A673 (cell line): ENCODE results near the gene NCKAP1. TPM values are rescaled to one million over a fixed set of nuclear protein-coding genes. Genes with fewer than 3 reads are reported as not detected.

ENCODE experiments used
- BruUV-seq: library from RNA; stranded (reverse); fragments of 400-500 nt; replicated peaks from 2 replicates; lab custom pipeline; 2021; lab: Mats Ljungman, UMichigan
- CTCF ChIA-PET: fragments of 300-600 bp; sonication (Branson Sonifier 250); formaldehyde crosslinking; loops from one replicate; lab custom pipeline; 2022; ENCODE audit warnings: antibody characterized with exemption; lab: Charles Lee
- POLR2A ChIA-PET: fragments of 300-600 bp; sonication (Branson Sonifier 250); formaldehyde crosslinking; loops from one replicate; lab custom pipeline; 2022; ENCODE audit warnings: antibody characterized with exemption; ENCODE audit not compliant: low non-redundant PET; lab: Charles Lee
- DNase-seq: peaks from one replicate; pipeline ENCODE4 v3.0.0-alpha.2; 2015; ENCODE audit warnings: low spot score
- H3K27ac ChIP-seq: fragments of 200-600 bp; sonication (generic); 2 replicates; pipeline ENCODE4 v1.5.1; 2016; ENCODE audit warnings: mixed run types, low read depth, mild to moderate bottlenecking, mixed read lengths, antibody characterized with exemption, low read length; ENCODE audit not compliant: poor library complexity, severe bottlenecking
- H3K27me3 ChIP-seq: fragments of 200-600 bp; sonication (generic); replicated peaks from 2 replicates; pipeline ENCODE4 v1.6.1; 2017; ENCODE audit warnings: mixed run types, low read depth, mild to moderate bottlenecking, mixed read lengths, antibody characterized with exemption, low read length; ENCODE audit not compliant: insufficient read depth, poor library complexity
- H3K36me3 ChIP-seq: fragments of 200-600 bp; sonication (generic); 2 replicates; pipeline ENCODE4 v1.6.1; 2016; ENCODE audit warnings: mixed run types, mild to moderate bottlenecking, mixed read lengths, antibody characterized with exemption, low read length; ENCODE audit not compliant: insufficient read depth, poor library complexity, severe bottlenecking
- H3K4me1 ChIP-seq: fragments of 200-600 bp; sonication (generic); 2 replicates; pipeline ENCODE4 v1.6.1; 2017; ENCODE audit warnings: mixed run types, mild to moderate bottlenecking, mixed read lengths, antibody characterized with exemption, low read length; ENCODE audit not compliant: insufficient read depth, poor library complexity, severe bottlenecking
- H3K4me3 ChIP-seq: fragments of 200-600 bp; sonication (generic); 2 replicates; pipeline ENCODE4 v1.5.1; 2016; ENCODE audit warnings: low read depth, mixed run types, mild to moderate bottlenecking, mixed read lengths, low read length; ENCODE audit not compliant: poor library complexity, severe bottlenecking
- H3K9me3 ChIP-seq: fragments of 200-600 bp; sonication (generic); 2 replicates; pipeline ENCODE4 v1.6.1; 2016; ENCODE audit warnings: mixed run types, low read depth, mild to moderate bottlenecking, mixed read lengths, antibody characterized with exemption, low read length; ENCODE audit not compliant: poor library complexity, severe bottlenecking
- EZH2 ChIP-seq: fragments of 200-600 bp; sonication (generic); IDR thresholded peaks from 2 replicates; pipeline ENCODE4 v1.6.1; 2017; ENCODE audit warnings: borderline replicate concordance, low read depth, mild to moderate bottlenecking, mixed read lengths, antibody characterized with exemption, low read length; ENCODE audit not compliant: poor library complexity, severe bottlenecking
- intact Hi-C: fragments of 100-400 bp; cut with micrococcal nuclease; formaldehyde crosslinking; loops from one replicate; pipeline ENCODE4 v1.10.0; 2022; ENCODE audit not compliant: unreplicated experiment
- total RNA-seq: library from RNA; stranded (reverse); gene quantifications from 2 replicates; pipeline ENCODE4 v1.2.3, GENCODE V29; 2021
- TF ChIP-seq, protein P1 (sequence below): fragments of 300-800, 200-600 bp; sonication (generic); conservative IDR thresholded peaks from 2 replicates; pipeline ENCODE4 v1.5.1; 2017; ENCODE audit warnings: low read depth, mild to moderate bottlenecking, antibody characterized with exemption, low read length, moderate library complexity, mixed read lengths

The NCKAP1 gene
- total RNA-seq, 1 experiment from 2014 or later, result 153 TPM

DNA sequence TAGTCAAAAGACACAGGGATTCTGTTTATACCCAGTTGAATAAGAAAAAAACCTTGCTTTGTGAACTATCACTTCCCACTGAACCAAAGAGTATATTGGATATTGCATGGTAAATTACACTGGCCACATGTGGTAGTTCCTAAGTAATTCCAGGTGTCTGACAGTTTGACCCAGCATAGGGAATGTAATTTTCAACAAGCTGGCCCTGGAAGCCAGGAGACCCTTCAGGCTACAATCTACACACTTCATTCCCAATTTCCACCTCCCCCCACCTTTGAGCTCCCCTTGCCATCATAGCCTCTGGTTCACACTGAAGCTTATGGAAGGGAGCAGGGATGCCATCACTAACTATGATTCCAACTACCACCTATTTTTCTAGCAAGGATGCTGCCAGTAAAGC lies 174.6 kb downstream of the NCKAP1 start:
- ChIA-PET CTCF (no interaction called here), POLR2A (no interaction called here)
- DNase-seq, result no peak
- Histone ChIP-seq H3K4me1 (peaks cover 21% of the 10 kb centered on the region), H3K9me3 (no peaks in the 10 kb centered on the region), H3K36me3 (no peaks in the 10 kb centered on the region), H3K4me3 (no peak overlapping the region), H3K27ac (no peak overlapping the region), H3K27me3 (no peaks in the 10 kb centered on the region)
- BruUV-seq, result no TSS peak
- TF ChIP-seq, protein P1, sequence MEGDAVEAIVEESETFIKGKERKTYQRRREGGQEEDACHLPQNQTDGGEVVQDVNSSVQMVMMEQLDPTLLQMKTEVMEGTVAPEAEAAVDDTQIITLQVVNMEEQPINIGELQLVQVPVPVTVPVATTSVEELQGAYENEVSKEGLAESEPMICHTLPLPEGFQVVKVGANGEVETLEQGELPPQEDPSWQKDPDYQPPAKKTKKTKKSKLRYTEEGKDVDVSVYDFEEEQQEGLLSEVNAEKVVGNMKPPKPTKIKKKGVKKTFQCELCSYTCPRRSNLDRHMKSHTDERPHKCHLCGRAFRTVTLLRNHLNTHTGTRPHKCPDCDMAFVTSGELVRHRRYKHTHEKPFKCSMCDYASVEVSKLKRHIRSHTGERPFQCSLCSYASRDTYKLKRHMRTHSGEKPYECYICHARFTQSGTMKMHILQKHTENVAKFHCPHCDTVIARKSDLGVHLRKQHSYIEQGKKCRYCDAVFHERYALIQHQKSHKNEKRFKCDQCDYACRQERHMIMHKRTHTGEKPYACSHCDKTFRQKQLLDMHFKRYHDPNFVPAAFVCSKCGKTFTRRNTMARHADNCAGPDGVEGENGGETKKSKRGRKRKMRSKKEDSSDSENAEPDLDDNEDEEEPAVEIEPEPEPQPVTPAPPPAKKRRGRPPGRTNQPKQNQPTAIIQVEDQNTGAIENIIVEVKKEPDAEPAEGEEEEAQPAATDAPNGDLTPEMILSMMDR, result no peak
- no peak for TF ChIP-seq EZH2
- intact Hi-C loops, result no loop called here

- Histone ChIP-seq H3K9me3 (no peaks in the 10 kb centered on the region), H3K27ac (no peak overlapping the region), H3K4me3 (no peak overlapping the region), H3K27me3 (no peaks in the 10 kb centered on the region), H3K4me1 (peaks cover 7% of the 10 kb centered on the region), H3K36me3 (no peaks in the 10 kb centered on the region)
- ChIA-PET CTCF (no interaction called here), POLR2A (no interaction called here)
- DNase-seq, result peak; percentile 46
- BruUV-seq, result no TSS peak
- intact Hi-C loops, result no loop called here
- no peak for TF ChIP-seq EZH2
- TF ChIP-seq, protein P1, result no peak
Measured at GRCh38 chr2:182862091-182862490, 176.2 kb downstream of the NCKAP1 start.

DNA sequence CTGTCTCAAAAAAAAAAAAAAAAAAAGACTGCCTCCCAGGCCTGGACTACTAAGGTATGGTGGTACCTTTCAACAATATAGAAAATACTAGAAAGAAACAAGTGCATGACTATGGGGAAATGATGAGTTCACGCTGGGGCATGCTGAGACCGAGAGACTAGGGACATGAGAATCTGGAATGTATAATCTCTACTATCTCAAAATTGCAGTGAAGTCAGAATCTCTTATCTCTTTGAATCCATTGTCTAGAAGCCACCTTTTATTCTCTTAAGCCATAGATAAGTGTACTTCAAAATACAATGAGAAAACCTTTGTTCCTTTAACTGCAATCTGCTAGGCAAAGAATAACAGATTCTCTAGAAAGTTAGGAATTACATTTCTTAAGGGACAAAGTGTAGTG lies 177.4 kb downstream of the NCKAP1 start:
- Histone ChIP-seq H3K27me3 (no peaks in the 10 kb centered on the region), H3K4me1 (peaks cover 7% of the 10 kb centered on the region), H3K4me3 (no peak overlapping the region), H3K36me3 (no peaks in the 10 kb centered on the region), H3K9me3 (peaks cover 6% of the 10 kb centered on the region), H3K27ac (no peak overlapping the region)
- TF ChIP-seq EZH2, result no peak
- TF ChIP-seq, protein P1, result no peak
- no TSS peak for BruUV-seq
- POLR2A ChIA-PET, result no interaction called here
- DNase-seq, result no peak
- intact Hi-C loops, result no loop called here
- CTCF ChIA-PET, result no interaction called here

Other genes with a start within 250 kb of the NCKAP1 start
- 1.8 and 3.6 TPM in 2 replicates for gene FRZB, start 171.8 kb downstream of the NCKAP1 start, total RNA-seq
- 5.2 and 6.4 TPM in 2 replicates for gene DUSP19, start 40.3 kb upstream of the NCKAP1 start, total RNA-seq
- gene NUP35, start 86.0 kb upstream of the NCKAP1 start, total RNA-seq, result 55.3 and 62.0 TPM in 2 replicates